Activated CD8-positive, alpha-beta memory T cell treated with anti-CD3 and anti-CD28 coated beads for 4 hours (primary cell): ENCODE data around the gene CLIC1.

Experiments used
- DNase-seq, 2 donors: peaks; one replicate each; pipeline ENCODE4 v3.0.0-alpha.2; 2020; ENCODE audit warnings: low read depth in 2 of 2

CLIC1 gene

GRCh38 chr6:31736021-31736767, at the start of gene CLIC1:
Gene CLIC1, minus strand, starts transcription at chr6:31736530. Its CDS starts 230 bp downstream, at chr6:31736300.
- peak; percentile 53 to 59 for DNase-seq

GRCh38 chr6:31785475-31785874, 49.1 kb upstream of the CLIC1 start:
- no peak for DNase-seq

- no peak for DNase-seq
Observed at GRCh38 chr6:31784098-31784925, 48.0 kb upstream of the CLIC1 start.

GRCh38 chr6:31782126-31782855, 46.0 kb upstream of the CLIC1 start:
- no peak for DNase-seq

DNA sequence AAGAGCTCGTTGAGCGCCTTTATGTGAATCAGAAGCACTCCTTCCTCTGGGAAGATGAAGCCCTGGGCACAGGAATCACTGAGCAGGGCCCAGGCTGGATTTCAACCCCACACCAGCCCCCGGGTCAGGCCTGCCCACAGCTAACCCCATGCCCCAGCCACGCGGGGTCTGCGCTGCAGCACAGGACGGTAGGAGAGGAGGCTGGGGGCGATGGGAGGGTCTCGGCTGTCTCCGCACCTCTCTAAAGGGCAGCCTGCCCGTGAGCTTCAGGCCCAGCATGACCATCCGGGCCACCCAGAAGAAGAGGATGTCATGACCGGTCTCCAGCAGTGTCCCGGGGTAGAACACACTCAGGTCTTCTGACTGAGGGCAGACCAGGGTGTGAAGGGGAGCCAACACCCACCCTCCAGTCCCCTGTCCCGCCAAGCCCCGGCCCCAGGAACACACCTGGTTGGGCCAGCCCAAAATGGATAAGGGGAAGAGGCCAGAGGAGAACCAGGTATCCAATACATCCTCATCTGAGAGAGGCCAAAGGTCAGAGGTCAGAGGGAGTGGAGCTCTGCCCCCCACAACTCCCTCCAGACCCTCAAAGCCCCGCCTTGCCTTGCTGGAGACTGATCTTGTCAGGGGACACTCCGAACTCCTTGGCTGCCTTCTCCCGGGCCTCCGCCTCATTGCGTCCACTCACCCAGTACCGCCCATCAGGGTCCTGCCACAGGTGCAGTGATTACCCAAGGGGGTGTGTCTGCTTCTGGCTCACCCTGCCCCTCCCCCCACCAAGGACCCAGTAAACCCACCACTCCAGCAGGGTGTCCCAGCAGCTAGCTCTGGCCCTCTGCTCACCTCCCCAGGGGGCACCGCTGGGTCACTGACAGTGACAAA, 45.2 kb upstream of the CLIC1 start:
- no peak for DNase-seq

DNA sequence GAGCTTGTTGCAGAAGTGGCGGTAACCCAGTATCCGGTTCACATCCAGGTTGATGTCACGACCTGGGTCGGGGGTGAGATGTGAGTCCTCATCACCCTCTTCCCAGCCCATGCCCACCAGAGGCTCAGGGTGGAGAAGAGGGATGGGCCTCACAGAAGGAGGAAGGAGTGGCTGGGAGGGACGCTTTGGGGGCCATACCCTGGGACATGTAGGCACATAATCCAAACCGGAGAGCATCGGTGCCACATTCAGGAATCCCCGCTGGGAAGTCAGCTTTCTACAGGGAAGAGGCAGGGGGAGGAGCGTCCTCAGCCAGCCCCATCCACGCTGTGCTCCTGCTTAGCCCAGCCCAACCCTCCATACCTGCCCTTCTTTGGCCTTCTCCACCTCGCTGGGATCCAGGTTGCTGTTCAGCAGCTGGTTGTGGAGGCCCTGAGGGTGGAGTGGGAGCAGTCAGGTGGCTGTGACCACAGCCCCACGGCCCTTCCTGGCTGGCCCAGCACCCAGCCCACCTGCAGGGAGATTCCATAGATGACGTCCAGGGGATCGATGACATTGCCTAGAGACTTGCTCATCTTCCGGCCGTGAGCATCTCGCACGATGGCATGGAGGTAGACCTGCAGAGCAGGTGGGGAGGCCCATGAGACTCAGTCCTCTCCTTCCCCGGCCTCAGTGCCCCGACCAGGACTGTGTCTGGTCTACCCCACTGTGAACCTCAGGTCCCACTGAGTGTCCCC, 44.3 kb upstream of the CLIC1 start:
- no peak for DNase-seq

DNA sequence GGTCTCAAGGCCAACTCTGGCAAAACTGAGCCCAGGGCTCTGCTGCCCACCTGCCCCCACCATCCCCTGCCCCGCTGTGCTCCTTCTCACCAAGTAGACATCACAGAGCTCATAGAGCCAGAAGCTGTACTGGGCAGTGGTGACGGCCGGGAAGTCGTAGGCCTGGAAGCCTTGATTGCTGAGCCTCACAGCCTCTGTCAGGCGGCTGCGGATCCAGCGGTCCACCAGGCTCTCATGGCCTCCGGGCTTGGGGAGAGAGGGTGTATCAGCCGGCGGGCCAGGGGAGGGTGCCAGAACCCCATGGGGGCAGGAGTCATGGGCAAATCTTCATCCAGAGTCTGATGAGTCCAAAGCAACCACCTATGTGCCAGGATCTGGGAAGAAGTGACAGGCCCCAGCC, 43.6 kb upstream of the CLIC1 start:
- DNase-seq, result no peak

- DNase-seq, result no peak
Observed at GRCh38 chr6:31778999-31779885, 42.9 kb upstream of the CLIC1 start.

GRCh38 chr6:31778193-31778592, 41.9 kb upstream of the CLIC1 start:
- no peak for DNase-seq

DNA sequence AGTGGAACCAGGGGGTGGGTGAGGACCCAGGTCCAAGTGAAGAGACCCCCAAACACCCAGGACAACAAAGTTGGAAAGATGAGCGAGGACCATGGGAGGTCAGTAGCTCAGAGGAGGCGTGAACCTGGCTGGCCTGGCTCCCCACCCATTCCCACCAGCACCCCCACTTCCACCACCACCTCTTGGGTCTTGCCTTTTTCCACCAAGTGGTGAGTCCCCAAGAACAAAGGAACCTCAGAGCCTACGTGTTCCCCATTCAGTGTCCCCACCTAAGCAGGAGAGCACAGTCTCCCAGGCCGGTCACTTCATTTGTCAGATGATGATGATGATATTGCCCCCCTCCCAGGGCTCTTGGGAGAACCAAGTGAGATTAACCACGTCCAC, 41.3 kb upstream of the CLIC1 start:
- no peak for DNase-seq

DNA sequence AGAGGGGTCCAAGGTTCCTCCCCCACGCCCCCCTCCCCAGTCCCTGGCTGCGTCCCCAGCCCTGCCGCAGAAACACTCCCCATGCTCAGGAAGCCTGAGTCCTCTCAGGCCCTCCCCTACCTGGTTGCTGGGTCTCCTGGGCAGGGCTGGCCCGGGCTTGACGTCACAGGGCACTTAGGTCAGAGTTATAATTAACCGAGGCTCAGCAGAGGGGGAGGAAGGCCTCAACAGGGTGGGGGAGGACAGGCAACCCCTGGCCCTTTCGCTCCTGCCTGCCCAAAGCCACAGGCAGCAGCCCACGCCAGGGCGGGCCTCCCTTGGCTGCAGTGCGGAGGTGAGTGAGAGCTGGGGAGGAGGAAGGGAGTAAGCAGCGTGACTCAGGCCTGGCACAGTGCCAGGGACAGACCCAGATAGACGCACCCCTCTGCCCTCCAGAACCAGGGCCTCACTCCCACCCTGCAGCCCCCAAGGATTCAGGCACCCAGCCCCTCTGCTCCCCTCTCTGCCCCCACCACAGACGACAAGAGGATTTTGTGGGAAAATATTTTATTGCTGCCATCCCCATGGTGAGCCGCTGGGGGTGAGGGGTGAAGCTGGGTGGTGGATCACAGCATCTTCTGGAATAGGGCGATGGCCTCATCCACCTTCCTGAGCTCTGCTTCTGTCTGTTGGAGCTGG, 40.8 kb upstream of the CLIC1 start, which contains the start of gene VWA7:
Gene VWA7 (minus strand): TSS at position 340 of the 678 bp plus-strand sequence. CDS start 549 bp downstream, outside the sequence.
- DNase-seq, result peak; percentile 68 to 75

GRCh38 chr6:31776485-31776988, 40.2 kb upstream of the CLIC1 start:
- DNase-seq, result no peak

DNA sequence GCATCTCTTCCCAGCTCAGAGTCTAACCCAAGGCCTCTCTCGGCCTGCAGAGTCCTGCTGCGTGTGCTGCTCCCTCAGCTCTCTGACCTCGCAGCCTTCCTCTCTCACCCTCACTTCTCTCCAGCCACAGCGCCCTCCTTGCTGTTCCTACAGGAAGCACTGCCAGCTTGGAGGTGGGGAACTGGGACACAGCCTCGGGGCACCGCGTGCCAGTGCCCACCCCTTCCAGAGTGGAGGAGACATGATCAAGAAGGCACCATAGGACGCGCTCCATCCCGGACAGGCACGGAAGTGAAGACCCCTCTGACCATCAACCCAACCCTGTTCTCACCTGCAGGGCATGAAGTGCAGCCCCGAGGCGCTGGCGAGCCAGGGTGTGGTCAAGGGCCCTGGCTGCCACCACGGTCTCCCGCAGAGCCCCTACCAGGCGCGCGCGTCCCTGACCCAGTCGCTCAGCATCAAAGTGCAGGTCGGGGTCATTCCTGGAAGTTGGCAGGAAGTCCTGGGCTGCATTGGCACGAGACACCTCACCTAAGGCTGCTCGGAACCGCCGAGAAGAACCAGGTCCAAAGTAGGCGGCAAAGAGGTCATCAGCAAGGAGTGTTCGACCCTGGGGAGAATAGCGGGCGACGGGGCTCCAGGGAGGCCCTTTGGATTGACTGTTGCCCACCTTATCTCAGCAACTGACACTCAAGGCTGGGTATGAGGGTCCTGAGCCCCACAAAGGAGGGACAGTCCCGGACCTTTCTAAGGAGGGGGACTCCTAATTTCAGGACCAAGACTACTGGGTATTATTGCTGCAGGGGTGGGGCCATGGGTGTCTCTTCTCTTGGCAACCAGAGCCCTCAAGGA, 39.5 kb upstream of the CLIC1 start:
- no peak for DNase-seq

DNA sequence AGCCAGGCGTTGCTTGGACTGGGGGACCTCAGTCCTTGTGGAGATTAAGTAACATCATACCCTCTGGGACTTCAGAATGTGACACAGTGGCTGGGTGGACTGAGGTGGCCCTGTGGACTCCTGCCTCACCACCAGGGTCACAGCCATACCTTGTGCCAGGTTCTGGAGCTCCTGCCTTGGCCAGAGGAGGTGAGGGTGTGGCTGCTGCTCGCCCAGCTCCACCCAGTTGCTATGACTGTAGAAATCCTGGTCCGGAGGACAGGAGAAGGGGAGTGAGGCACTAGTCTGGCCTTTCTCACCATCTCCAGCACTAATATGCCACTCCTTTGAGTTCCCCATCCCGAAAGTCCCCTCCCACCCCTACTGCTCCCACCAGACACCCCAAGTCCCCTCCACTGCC, 38.9 kb upstream of the CLIC1 start:
- DNase-seq, result no peak

- peak in 1 of 2 donors; percentile 22 for DNase-seq
Observed at GRCh38 chr6:31771992-31772358, 35.6 kb upstream of the CLIC1 start.

DNA sequence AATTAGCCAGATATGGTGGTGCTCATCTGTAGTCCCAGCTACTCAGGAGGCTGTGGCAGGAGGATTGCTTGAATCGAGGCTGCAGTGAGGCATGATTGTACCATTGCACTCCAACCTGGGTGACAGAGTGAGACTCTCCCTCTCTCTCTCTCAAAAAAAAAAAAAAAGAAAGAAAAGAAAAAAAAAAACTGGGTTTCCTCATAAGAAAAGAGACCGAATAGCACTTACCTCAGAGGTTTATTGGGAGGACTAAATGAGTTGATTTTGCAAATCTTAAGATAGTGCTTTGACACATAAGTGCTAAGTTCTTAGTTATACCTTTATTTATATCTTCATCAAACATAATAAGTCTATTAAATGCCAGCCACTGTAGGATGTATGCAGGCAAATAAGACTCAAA, 34.5 kb upstream of the CLIC1 start:
- no peak for DNase-seq

GRCh38 chr6:31769684-31770371, 33.5 kb upstream of the CLIC1 start:
- peak; percentile 53 to 61 for DNase-seq
